ENCODE data around the gene SLC25A34. TPM values are rescaled to one million over a fixed set of nuclear protein-coding genes. Genes with fewer than 3 reads are reported as not detected.

The SLC25A34 gene
- total RNA-seq, 1 donor from 2014 or later, result 1.6 TPM

- Histone ChIP-seq H3K4me1 (ENCODE audit: control insufficient read depth in 3 of 3, insufficient read depth in 3 of 3, low read length in 3 of 3) (peaks cover 0 to 8% (median 5%) of the 10 kb centered on the region in 3 donors), H3K36me3 (ENCODE audit: control insufficient read depth in 3 of 3, insufficient read depth in 3 of 3, low read length in 3 of 3) (no peaks in the 10 kb centered on the region), H3K4me3 (ENCODE audit: low read length in 3 of 3) (no peak overlapping the region), H3K27ac (ENCODE audit: low read depth, low read length) (no peak overlapping the region), H3K27me3 (ENCODE audit: control insufficient read depth in 3 of 3, insufficient read depth in 3 of 3, low read length in 3 of 3) (no peaks in the 10 kb centered on the region), H3K9me3 (ENCODE audit: control insufficient read depth in 3 of 3, low read length in 3 of 3) (no peaks in the 10 kb centered on the region), H3K9ac (ENCODE audit: low read depth in 1 of 3, low read length in 3 of 3) (no peak overlapping the region)
These were observed 50.5 kb downstream of the SLC25A34 start for GRCh38 chr1:15786581-15786980.

GRCh38 chr1:15788624-15789301 lies 52.7 kb downstream of the SLC25A34 start:
- H3K27me3 ChIP-seq (ENCODE audit: control insufficient read depth in 3 of 3, insufficient read depth in 3 of 3, low read length in 3 of 3), result no peaks in the 10 kb centered on the region
- peak overlapping the region in 1 of 3 donors; percentile 16 for H3K9ac ChIP-seq (ENCODE audit: low read depth in 1 of 3, low read length in 3 of 3)
- H3K4me1 ChIP-seq (ENCODE audit: control insufficient read depth in 3 of 3, insufficient read depth in 3 of 3, low read length in 3 of 3), result peaks cover 2 to 15% (median 7%) of the 10 kb centered on the region in 3 donors
- H3K9me3 ChIP-seq (ENCODE audit: control insufficient read depth in 3 of 3, low read length in 3 of 3), result no peaks in the 10 kb centered on the region
- H3K27ac ChIP-seq (ENCODE audit: low read depth, low read length), result no peak overlapping the region
- H3K4me3 ChIP-seq (ENCODE audit: low read length in 3 of 3), result no peak overlapping the region
- H3K36me3 ChIP-seq (ENCODE audit: control insufficient read depth in 3 of 3, insufficient read depth in 3 of 3, low read length in 3 of 3), result no peaks in the 10 kb centered on the region

Other genes with a start within 250 kb of the SLC25A34 start
- gene CASP9, start 212.0 kb upstream of the SLC25A34 start, total RNA-seq, result 9.9 TPM
- 16.7 TPM for gene DNAJC16, start 209.4 kb upstream of the SLC25A34 start, total RNA-seq
- 4.2 TPM for gene AGMAT, start 151.2 kb upstream of the SLC25A34 start, total RNA-seq
- gene DDI2, start 118.8 kb upstream of the SLC25A34 start, total RNA-seq, result 30.8 TPM
- 36.0 TPM for gene PLEKHM2, start 51.9 kb upstream of the SLC25A34 start, total RNA-seq
- gene TMEM82, start 6.2 kb downstream of the SLC25A34 start, total RNA-seq, result not detected
- 7.3 TPM for gene FBLIM1, start 22.5 kb downstream of the SLC25A34 start, total RNA-seq
- gene UQCRHL, start 71.4 kb downstream of the SLC25A34 start, total RNA-seq, result 4.7 TPM
- gene SPEN, start 111.4 kb downstream of the SLC25A34 start, total RNA-seq, result 21.4 TPM
- gene ZBTB17, start 239.8 kb downstream of the SLC25A34 start, total RNA-seq, result 23.5 TPM